CD14-positive monocyte (primary cell): ENCODE measurements around the gene TEAD1. TPM values are rescaled to one million over a fixed set of nuclear protein-coding genes. Genes with fewer than 3 reads are reported as not detected.

ENCODE experiments used
- DNase-seq, 3 donors: peaks; one replicate each; pipeline ENCODE4 v3.0.0-alpha.2; 2011 to 2022
- H2AFZ ChIP-seq: 2 replicates; pipeline ENCODE4 v1.6.0; 2012; ENCODE audit warnings: mild to moderate bottlenecking, low read depth, low read length, inconsistent platforms; ENCODE audit not compliant: insufficient read depth, poor library complexity, severe bottlenecking
- H3K27ac ChIP-seq, 2 donors: 1 replicate in 1 of 2; 2 replicates in 1 of 2; pipeline ENCODE4 v1.5.1; 2012 to 2013; ENCODE audit warnings: low read length in 2 of 2, control low read depth in 1 of 2, inconsistent platforms in 1 of 2, low read depth in 1 of 2, mild to moderate bottlenecking in 1 of 2
- H3K27me3 ChIP-seq, 2 donors: one replicate each; pipeline versions ENCODE4 v1.6.0 to v1.6.1; 2011 to 2013; ENCODE audit warnings: low read length in 2 of 2; ENCODE audit not compliant: control insufficient read depth in 2 of 2, insufficient read depth in 2 of 2
- H3K36me3 ChIP-seq, 2 donors: replicated peaks in 1 of 2; 1 replicate in 1 of 2; 2 replicates in 1 of 2; pipeline versions ENCODE4 v1.5.1 to v1.6.1; 2012 to 2013; ENCODE audit warnings: low read length in 2 of 2, control low read depth in 1 of 2, inconsistent platforms in 1 of 2, mild to moderate bottlenecking in 1 of 2; ENCODE audit not compliant: insufficient read depth in 2 of 2, control insufficient read depth in 1 of 2
- H3K4me1 ChIP-seq, 2 donors: 1 replicate in 1 of 2; 2 replicates in 1 of 2; pipeline versions ENCODE4 v1.5.1 to v1.6.1; 2012 to 2013; ENCODE audit warnings: low read length in 2 of 2, control low read depth in 1 of 2, inconsistent platforms in 1 of 2, mild to moderate bottlenecking in 1 of 2, moderate library complexity in 1 of 2; ENCODE audit not compliant: insufficient read depth in 2 of 2, control insufficient read depth in 1 of 2
- H3K4me2 ChIP-seq: replicated peaks from 2 replicates; pipeline ENCODE3; 2012; ENCODE audit warnings: low read length, moderate library complexity, mild to moderate bottlenecking; ENCODE audit not compliant: poor library complexity, severe bottlenecking; ENCODE audit errors: extremely low read depth
- H3K4me3 ChIP-seq, 3 experiments: fragments of 200-600 bp in 1 of 3; sonication (generic) in 1 of 3; replicated peaks in 1 of 3; 1 replicate in 2 of 3; 2 replicates in 1 of 3; pipeline ENCODE4 v1.5.1; 2011 to 2013; ENCODE audit warnings: low read length in 3 of 3, mild to moderate bottlenecking in 3 of 3, control low read depth in 2 of 3, low read depth in 2 of 3, inconsistent platforms in 1 of 3, moderate library complexity in 1 of 3
- H3K79me2 ChIP-seq: 2 replicates; pipeline ENCODE4 v1.6.0; 2012; ENCODE audit warnings: mild to moderate bottlenecking, control low read depth, inconsistent platforms, low read length, moderate library complexity; ENCODE audit not compliant: insufficient read depth
- H3K9ac ChIP-seq: 2 replicates; pipeline ENCODE4 v1.6.0; 2017; ENCODE audit warnings: low read length, mild to moderate bottlenecking; ENCODE audit not compliant: insufficient read depth, poor library complexity, severe bottlenecking
- H3K9me3 ChIP-seq, 2 donors: replicated peaks in 1 of 2; 1 replicate in 1 of 2; 2 replicates in 1 of 2; pipeline versions ENCODE4 v1.5.1 to v1.6.1; 2012 to 2013; ENCODE audit warnings: low read length in 2 of 2, control low read depth in 1 of 2; ENCODE audit not compliant: control insufficient read depth in 1 of 2, insufficient read depth in 1 of 2
- H4K20me1 ChIP-seq: 2 replicates; pipeline ENCODE4 v1.6.0; 2012; ENCODE audit warnings: mild to moderate bottlenecking, low read length, control low read depth, moderate library complexity; ENCODE audit not compliant: insufficient read depth
- H3K27ac Mint-ChIP-seq, 7 donors: one replicate each; pipeline ENCODE4 v1.8.0; 2020; ENCODE audit warnings: mild to moderate bottlenecking in 7 of 7, mixed read lengths in 7 of 7, moderate library complexity in 6 of 7, inconsistent platforms in 2 of 7
- H3K27me3 Mint-ChIP-seq, 3 donors: one replicate each; pipeline ENCODE4 v1.8.0; 2021 to 2022; ENCODE audit warnings: low read depth in 3 of 3, mild to moderate bottlenecking in 3 of 3, mixed read lengths in 3 of 3, moderate library complexity in 3 of 3, inconsistent platforms in 1 of 3
- H3K36me3 Mint-ChIP-seq, 2 donors: one replicate each; pipeline ENCODE4 v1.8.0; 2020; ENCODE audit warnings: mixed read lengths in 2 of 2, inconsistent platforms in 1 of 2, mild to moderate bottlenecking in 1 of 2
- H3K4me1 Mint-ChIP-seq: one replicate; pipeline ENCODE4 v1.8.0; 2020; ENCODE audit warnings: mild to moderate bottlenecking, mixed read lengths
- H3K4me3 Mint-ChIP-seq, 2 donors: one replicate each; pipeline ENCODE4 v1.8.0; 2020; ENCODE audit warnings: mild to moderate bottlenecking in 2 of 2, mixed read lengths in 2 of 2, moderate library complexity in 1 of 2
- H3K9me3 Mint-ChIP-seq, 7 donors: one replicate each; pipeline ENCODE4 v1.8.0; 2020 to 2022; ENCODE audit warnings: mixed read lengths in 7 of 7, mild to moderate bottlenecking in 6 of 7, moderate library complexity in 6 of 7, inconsistent platforms in 2 of 7
- WGBS: methylation state at CpG from one replicate; pipeline ENCODE4 v1.1.5; 2013; ENCODE audit warnings: missing lambda C conversion rate; ENCODE audit not compliant: insufficient coverage; 5-methylcytosine and 5-hydroxymethylcytosine counted together
- intact Hi-C, 2 donors: fragments of 100-400 bp; cut with micrococcal nuclease; formaldehyde crosslinking; loops; one replicate each; pipeline versions ENCODE4 v1.15.0 to v1.15.1; 2023
- polyA plus RNA-seq, 3 donors: library from polyadenylated mRNA; depleted of rRNA in 1 of 3; unstranded in 2 of 3; stranded (reverse) in 1 of 3; fragments of 300-500 nt in 2 of 3; fragments of >200 nt in 1 of 3; fragmentation: Illumina TruSeq in 2 of 3; gene quantifications; 1 replicate in 2 of 3; 2 replicates in 1 of 3; pipeline ENCODE4 v1.2.3, GENCODE V29; 2012 to 2021
- TF ChIP-seq, protein P1 (sequence below): fragments of 200-600 bp; IDR thresholded peaks from one replicate; pipeline ENCODE4 v1.8.0; 2022; ENCODE audit warnings: antibody characterized with exemption, mild to moderate bottlenecking

The TEAD1 gene
- polyA plus RNA-seq, 3 donors = not detected

DNA sequence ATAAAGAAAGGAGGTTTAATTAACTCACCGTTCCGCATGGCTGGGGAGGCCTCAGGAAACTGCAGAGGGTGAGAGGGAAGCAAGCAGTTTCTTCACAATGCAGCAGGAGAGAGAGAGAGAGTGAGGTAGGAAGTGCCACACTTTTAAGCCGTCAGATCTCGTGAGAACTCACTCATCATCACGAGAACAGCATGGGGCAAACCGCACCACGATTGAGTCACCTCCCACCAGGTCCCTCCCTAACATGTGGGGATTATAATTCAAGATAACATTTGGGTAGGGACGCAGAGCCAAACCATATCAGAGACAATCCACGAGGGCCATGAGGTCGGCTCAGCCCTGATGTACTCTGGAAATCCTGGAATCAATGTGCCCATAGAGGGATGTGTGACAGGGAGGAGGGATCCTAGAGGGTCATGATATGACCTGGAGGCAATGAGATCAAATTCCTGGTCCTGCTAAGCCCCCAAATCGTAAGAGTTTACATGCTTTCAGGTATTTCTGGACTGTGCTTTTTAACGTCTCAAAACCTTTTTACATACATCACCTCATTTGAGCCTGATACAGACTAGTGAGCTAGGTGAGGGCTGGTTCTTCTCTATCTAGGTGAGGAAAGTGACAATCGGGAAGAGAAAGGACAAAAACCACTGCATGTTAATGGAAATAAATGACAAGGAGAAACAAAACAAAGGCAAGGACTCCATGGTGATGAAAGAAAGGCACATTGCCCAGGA lies 315.4 kb downstream of the TEAD1 start:
- peak; percentile 26 to 61 (median 32) for DNase-seq
- Mint-ChIP-seq H3K27me3 (peaks cover 0 to 5% (median 0%) of the 10 kb centered on the region in 3 donors), H3K9me3 (peaks cover 0 to 7% (median 0%) of the 10 kb centered on the region in 7 donors), H3K4me1 (peaks cover 19% of the 10 kb centered on the region), H3K27ac (peak overlapping the region in 2 of 7 donors; percentile 47 to 73), H3K4me3 (peak overlapping the region in 1 of 2 donors; percentile 50), H3K36me3 (no peaks in the 10 kb centered on the region)
- intact Hi-C loops = no loop called here
- no peak overlapping the region for H3K4me2 ChIP-seq
- H3K4me1 ChIP-seq = peaks cover 0 to 12% of the 10 kb centered on the region in 2 donors
- 100% methylated on average over 3 of the region's 13 CpGs for WGBS
- H3K79me2 ChIP-seq = no peaks in the 10 kb centered on the region
- no peaks in the 10 kb centered on the region for H3K27me3 ChIP-seq
- H4K20me1 ChIP-seq = no peaks in the 10 kb centered on the region
- no peak overlapping the region for H3K9ac ChIP-seq
- H2AFZ ChIP-seq = peak overlapping the region; percentile 8
- peaks cover 0 to 4% of the 10 kb centered on the region in 2 donors for H3K9me3 ChIP-seq
- TF ChIP-seq, protein P1, sequence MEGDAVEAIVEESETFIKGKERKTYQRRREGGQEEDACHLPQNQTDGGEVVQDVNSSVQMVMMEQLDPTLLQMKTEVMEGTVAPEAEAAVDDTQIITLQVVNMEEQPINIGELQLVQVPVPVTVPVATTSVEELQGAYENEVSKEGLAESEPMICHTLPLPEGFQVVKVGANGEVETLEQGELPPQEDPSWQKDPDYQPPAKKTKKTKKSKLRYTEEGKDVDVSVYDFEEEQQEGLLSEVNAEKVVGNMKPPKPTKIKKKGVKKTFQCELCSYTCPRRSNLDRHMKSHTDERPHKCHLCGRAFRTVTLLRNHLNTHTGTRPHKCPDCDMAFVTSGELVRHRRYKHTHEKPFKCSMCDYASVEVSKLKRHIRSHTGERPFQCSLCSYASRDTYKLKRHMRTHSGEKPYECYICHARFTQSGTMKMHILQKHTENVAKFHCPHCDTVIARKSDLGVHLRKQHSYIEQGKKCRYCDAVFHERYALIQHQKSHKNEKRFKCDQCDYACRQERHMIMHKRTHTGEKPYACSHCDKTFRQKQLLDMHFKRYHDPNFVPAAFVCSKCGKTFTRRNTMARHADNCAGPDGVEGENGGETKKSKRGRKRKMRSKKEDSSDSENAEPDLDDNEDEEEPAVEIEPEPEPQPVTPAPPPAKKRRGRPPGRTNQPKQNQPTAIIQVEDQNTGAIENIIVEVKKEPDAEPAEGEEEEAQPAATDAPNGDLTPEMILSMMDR = no peak
- no peak overlapping the region for H3K4me3 ChIP-seq
- no peaks in the 10 kb centered on the region for H3K36me3 ChIP-seq
- peak overlapping the region in 1 of 2 donors; percentile 24 for H3K27ac ChIP-seq

DNA sequence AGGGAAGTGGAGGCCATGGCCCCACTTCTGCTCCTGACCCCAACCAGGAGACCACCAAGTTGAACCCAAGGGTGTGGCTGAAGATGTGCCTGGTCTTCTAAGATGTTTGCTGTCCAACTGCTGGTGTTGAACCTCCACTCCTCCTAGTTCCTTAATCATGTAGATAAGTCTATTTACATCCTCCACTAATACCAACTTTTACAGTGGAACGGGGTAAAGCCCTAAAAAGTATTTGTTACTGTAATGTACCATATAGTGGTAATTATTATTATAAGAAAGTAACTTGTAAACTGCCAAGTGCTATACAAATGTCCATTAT lies 315.9 kb downstream of the TEAD1 start:
- H3K79me2 ChIP-seq = no peaks in the 10 kb centered on the region
- H3K9ac ChIP-seq = no peak overlapping the region
- no peaks in the 10 kb centered on the region for H3K27me3 ChIP-seq
- H3K9me3 Mint-ChIP-seq = peaks cover 0 to 7% (median 0%) of the 10 kb centered on the region in 7 donors
- no peak overlapping the region for H2AFZ ChIP-seq
- H4K20me1 ChIP-seq = no peaks in the 10 kb centered on the region
- H3K4me1 Mint-ChIP-seq = peaks cover 15% of the 10 kb centered on the region
- H3K4me1 ChIP-seq = peaks cover 0 to 12% of the 10 kb centered on the region in 2 donors
- TF ChIP-seq, protein P1 = no peak
- DNase-seq = no peak
- H3K27me3 Mint-ChIP-seq = peaks cover 0 to 5% (median 0%) of the 10 kb centered on the region in 3 donors
- no peak overlapping the region for H3K4me3 ChIP-seq
- no peak overlapping the region for H3K4me3 Mint-ChIP-seq
- H3K27ac ChIP-seq = no peak overlapping the region
- peaks cover 0 to 4% of the 10 kb centered on the region in 2 donors for H3K9me3 ChIP-seq
- WGBS = no CpG with 5 or more reads among the region's 1 CpG
- H3K4me2 ChIP-seq = no peak overlapping the region
- intact Hi-C loops = no loop called here
- H3K27ac Mint-ChIP-seq = no peak overlapping the region
- no peaks in the 10 kb centered on the region for H3K36me3 Mint-ChIP-seq
- H3K36me3 ChIP-seq = no peaks in the 10 kb centered on the region
